A549 treated with dexamethasone at 1 μM for 4 hours (cell line): ENCODE data around the gene H6PD. TPM values are rescaled to one million over a fixed set of nuclear protein-coding genes. Genes with fewer than 3 reads are reported as not detected.

Experiments used
- total RNA-seq: library from RNA; stranded (reverse); fragments of 200-300 nt; extraction: Qiagen RNA extraction; gene quantifications from 5 replicates; pipeline ENCODE4 v1.2.3, GENCODE V29; 2022

The H6PD gene, protein sequence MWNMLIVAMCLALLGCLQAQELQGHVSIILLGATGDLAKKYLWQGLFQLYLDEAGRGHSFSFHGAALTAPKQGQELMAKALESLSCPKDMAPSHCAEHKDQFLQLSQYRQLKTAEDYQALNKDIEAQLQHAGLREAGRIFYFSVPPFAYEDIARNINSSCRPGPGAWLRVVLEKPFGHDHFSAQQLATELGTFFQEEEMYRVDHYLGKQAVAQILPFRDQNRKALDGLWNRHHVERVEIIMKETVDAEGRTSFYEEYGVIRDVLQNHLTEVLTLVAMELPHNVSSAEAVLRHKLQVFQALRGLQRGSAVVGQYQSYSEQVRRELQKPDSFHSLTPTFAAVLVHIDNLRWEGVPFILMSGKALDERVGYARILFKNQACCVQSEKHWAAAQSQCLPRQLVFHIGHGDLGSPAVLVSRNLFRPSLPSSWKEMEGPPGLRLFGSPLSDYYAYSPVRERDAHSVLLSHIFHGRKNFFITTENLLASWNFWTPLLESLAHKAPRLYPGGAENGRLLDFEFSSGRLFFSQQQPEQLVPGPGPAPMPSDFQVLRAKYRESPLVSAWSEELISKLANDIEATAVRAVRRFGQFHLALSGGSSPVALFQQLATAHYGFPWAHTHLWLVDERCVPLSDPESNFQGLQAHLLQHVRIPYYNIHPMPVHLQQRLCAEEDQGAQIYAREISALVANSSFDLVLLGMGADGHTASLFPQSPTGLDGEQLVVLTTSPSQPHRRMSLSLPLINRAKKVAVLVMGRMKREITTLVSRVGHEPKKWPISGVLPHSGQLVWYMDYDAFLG
- total RNA-seq, result 5.0 to 9.6 TPM (median 7.9 TPM) in 5 replicates

GRCh38 chr1:9234223-9235095 is at the start of gene H6PD:
Gene H6PD (plus strand): TSS chr1:9234774. CDS start chr1:9244935, 10,161 bp downstream.

GRCh38 chr1:9292361-9293240 is 58.0 kb downstream of the H6PD start, which contains the start of gene SPSB1:
Gene SPSB1 (plus strand): TSS chr1:9292894. CDS start chr1:9355892, 62,998 bp downstream.

Other genes starting within 250 kb of the H6PD start
- 0.09 to 0.12 TPM in 2 of 5 replicates, not detected in the others for gene SLC2A7, start 208.4 kb upstream of the H6PD start, total RNA-seq
- 0.35 to 1.1 TPM (median 0.52 TPM) in 5 replicates for gene SLC2A5, start 165.1 kb upstream of the H6PD start, total RNA-seq
- 4.1 to 6.4 TPM (median 4.6 TPM) in 5 replicates for gene GPR157, start 105.7 kb upstream of the H6PD start, total RNA-seq
- gene SPSB1, start 58.1 kb downstream of the H6PD start, total RNA-seq, result 30.4 to 37.7 TPM (median 34.1 TPM) in 5 replicates